GM10847 (cell line): ENCODE data around the gene MNDA.

ENCODE experiments used
- POLR2A ChIP-seq: IDR thresholded peaks from 2 replicates; pipeline ENCODE4 v1.6.1; 2011; ENCODE audit not compliant: insufficient read length; ENCODE audit errors: extremely low read depth

The MNDA gene

GRCh38 chr1:158819461-158820443 is 11.4 kb upstream of the MNDA start:
- TF ChIP-seq POLR2A = no peak

GRCh38 chr1:158821723-158822122 is 9.4 kb upstream of the MNDA start:
- TF ChIP-seq POLR2A = no peak

GRCh38 chr1:158830074-158830677 is 975 bp upstream of the MNDA start:
- TF ChIP-seq POLR2A = no peak

DNA sequence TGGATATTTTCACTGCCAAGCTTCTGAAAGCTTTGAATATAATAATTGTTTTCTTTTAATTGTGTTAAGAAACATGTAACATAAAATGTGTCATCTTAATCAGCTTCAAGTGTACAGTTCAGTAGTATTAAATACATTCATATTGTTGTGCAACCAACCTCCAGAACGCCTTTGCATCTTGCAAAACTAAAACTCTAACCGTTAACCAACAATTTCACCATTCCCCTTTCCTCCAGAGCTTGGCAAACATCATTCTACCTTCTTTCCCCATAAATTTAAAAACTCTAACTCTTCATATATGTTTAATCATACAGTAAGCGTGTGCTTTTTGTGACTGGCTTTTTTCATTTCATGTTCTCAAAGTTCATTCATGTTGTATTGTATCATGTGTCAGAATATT is 2.1 kb downstream of the MNDA start:
- TF ChIP-seq POLR2A = no peak

DNA sequence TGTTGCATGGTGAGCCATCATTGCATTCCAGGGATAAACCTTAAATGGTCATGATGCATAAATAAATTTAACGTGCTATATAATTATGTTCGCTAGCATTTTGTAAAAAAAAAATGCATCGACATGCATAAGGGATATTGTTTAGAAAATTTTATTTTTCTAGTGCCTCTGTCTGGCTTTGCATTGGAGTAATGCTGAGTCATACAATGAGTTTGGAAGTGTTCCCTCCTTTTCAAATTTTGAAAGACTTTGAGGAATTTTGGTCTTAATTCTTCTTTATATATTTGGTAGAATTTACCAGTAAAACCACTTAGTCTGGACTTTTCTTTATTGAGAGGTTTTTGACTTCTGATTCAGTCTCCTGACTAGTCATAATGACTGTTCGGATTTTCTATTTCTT is 4.9 kb downstream of the MNDA start:
- TF ChIP-seq POLR2A = no peak

- no peak for TF ChIP-seq POLR2A
Measured at GRCh38 chr1:158838660-158839059, 7.5 kb downstream of the MNDA start.

DNA sequence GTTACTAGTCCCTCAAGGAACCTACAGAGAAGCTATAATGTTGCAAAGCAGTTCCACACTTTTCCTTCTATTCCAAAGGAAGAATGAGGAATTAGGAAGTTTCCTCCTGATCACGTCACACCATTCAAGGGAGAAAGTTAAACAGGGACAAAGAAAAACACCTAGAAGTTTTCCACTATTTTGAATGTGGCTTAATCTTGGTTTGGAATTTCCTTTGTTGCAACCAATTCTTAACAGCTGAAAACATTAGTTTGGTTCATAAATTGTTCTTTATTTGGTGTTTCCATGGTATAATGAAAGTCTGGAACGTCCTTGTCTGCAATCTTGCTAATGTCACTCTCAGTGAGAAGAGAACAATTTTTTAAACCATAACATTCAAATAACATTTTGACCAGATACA is 8.4 kb downstream of the MNDA start:
- no peak for TF ChIP-seq POLR2A

GRCh38 chr1:158840236-158840635 is 9.1 kb downstream of the MNDA start:
- TF ChIP-seq POLR2A = no peak

GRCh38 chr1:158864595-158864994 is 33.4 kb downstream of the MNDA start:
- TF ChIP-seq POLR2A = no peak

- no peak for TF ChIP-seq POLR2A
Measured at GRCh38 chr1:158873141-158873540, 42.0 kb downstream of the MNDA start.

- TF ChIP-seq POLR2A = no peak
Measured at GRCh38 chr1:158893654-158894053, 62.5 kb downstream of the MNDA start.

DNA sequence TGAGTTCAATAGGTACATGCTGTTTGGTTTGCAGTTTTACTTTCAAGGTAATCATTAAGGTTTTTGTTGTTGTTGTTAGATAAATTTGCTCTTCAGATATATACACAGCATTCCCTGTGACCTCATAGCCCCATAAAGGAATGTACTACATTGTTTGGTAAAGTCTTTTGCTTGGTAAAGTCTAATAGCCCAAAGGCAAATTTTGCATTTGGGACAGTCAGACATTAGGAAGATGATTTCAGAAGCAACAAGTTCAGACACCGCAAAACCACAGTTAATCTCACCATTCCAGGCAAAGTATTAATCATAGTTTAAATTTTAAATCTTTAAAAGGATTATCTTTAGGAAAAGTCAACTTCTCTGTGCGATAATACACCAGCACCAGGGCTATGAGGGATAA is 67.6 kb downstream of the MNDA start:
- no peak for TF ChIP-seq POLR2A
